ENCODE results near the gene RNASEL.
A peak's percentile ranks its signal among the peaks of the same experiment; 100 is the strongest.
"Not testable (repeated sequence)": the region's sequence is repeated elsewhere in the genome, so short reads cannot be mapped to it uniquely, and the experiment has no call there.

RNASEL gene, protein sequence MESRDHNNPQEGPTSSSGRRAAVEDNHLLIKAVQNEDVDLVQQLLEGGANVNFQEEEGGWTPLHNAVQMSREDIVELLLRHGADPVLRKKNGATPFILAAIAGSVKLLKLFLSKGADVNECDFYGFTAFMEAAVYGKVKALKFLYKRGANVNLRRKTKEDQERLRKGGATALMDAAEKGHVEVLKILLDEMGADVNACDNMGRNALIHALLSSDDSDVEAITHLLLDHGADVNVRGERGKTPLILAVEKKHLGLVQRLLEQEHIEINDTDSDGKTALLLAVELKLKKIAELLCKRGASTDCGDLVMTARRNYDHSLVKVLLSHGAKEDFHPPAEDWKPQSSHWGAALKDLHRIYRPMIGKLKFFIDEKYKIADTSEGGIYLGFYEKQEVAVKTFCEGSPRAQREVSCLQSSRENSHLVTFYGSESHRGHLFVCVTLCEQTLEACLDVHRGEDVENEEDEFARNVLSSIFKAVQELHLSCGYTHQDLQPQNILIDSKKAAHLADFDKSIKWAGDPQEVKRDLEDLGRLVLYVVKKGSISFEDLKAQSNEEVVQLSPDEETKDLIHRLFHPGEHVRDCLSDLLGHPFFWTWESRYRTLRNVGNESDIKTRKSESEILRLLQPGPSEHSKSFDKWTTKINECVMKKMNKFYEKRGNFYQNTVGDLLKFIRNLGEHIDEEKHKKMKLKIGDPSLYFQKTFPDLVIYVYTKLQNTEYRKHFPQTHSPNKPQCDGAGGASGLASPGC

DNA sequence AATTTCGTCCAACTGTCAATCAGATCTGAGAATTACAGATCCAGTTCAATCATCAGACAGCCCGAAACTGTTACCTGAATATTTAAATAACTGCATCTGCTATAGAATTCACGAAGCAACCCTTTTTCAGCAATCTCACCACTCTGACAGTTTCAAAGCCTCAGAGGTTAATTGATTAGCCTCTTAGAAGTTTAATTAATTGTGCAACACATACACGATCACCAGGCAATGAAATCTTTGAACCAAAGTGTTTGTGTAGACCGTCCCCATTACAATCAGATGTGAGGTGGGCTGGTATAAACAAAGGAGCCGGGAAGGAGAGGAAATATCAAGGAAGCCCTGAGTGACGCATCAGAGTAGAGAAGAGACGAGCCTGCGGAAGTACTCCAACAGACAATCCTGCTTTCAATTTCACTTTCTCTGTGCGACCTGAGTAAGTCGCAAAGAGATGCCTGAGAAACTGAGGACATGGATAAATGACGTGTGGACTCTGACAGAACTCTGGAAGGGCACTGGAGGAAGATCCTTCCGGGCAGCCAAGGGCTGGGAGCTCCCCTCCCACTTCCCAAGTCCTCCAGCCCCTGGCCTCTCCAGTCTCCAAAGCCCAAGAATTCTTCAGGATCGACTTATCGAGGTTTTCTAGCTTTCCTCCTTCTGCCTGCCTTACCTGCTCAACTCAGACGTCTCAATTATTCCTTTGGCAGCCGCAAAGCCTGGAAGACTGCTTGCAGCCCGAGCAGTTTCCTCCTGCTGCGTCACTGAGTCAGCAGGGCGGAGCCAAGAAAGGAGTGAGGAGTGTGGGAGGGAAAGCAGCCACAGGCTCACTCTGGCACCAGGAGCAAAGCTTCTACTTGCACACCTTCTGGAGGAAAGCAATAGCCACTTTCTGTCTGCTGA lies at the start of gene RNASEL:
Gene RNASEL (minus strand): TSS at position 757 of the 897 bp plus-strand sequence. CDS start 2,450 bp downstream, outside the sequence.
- peak; percentile 88 for DNase-seq (ENCODE audit: low spot score)

DNA sequence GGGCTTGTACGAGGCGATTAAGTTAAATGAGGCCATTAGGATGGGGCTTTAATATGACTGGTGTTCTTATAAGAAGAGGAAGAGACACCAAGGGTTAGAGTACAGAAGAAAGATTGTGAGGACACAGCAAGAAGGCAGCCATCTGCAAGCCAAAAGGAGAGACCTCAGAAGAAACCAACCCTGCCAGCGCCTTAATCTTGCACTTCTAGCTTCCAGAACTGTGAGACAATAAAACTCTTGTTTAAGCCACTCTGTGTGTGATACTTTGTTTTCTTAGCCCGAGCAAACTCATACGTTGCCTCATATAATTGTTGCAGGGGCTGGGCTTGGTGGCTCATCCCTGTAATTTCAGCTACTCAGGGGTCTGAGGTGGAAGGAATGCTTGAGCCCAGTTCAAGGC lies 48.7 kb upstream of the RNASEL start:
- DNase-seq (ENCODE audit: low spot score): no peak

DNA sequence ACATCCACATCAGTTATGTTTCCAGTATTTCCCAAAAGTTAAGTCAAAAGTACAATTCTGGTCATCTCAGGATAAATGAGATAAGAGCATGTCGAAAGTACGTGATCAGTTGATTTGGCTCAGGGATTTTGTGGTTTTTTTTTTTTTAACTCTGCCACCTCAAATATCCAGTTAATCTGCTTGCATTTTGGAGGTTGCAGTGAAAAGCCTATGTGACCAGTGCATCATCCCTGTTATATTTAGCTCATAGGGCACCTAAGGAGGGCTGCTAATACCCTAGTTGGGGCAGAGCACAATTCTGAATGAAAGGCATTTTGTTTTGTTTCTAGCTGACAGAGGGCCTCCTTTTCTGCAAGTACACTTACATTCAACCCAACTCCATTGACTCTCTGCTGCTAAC lies 46.8 kb upstream of the RNASEL start:
- DNase-seq (ENCODE audit: low spot score): no peak

DNA sequence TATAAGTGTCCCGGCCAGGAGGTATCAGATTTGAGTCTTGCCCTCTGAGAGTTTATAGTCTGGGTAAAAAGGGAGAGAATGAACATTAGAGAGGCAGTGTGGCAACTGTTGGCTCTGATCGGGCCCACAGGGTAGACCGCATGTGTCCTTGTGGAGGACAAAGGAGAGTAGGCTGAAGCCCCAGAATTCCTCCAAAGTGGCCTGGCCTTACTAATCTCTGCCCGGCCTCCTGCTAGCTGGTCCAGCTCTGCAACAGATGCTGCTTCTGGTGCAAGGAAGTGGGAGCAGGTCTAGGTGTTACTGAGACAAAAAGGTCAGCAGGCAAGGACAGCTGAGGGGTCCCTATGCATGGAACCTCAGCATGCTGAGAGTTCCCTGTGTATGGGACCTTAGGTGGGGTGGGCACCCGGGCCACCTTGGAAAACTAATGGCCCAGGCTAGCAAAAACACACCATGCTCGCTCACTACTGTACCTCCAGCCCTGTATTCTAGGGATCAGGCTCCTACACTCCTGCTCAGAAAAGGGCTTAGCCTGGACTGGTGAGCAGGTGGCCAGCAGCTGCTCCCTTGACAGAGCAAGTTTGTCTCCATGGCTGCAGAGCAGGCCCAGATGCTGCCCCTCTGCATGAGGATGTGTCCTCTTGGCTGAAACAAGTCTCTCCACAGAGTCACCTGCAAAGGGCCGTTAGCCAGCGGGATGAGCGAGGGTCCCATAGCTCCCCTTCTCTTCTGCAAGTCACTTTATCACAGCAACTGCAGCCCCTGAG lies 45.4 kb upstream of the RNASEL start:
- no peak for DNase-seq (ENCODE audit: low spot score)

DNA sequence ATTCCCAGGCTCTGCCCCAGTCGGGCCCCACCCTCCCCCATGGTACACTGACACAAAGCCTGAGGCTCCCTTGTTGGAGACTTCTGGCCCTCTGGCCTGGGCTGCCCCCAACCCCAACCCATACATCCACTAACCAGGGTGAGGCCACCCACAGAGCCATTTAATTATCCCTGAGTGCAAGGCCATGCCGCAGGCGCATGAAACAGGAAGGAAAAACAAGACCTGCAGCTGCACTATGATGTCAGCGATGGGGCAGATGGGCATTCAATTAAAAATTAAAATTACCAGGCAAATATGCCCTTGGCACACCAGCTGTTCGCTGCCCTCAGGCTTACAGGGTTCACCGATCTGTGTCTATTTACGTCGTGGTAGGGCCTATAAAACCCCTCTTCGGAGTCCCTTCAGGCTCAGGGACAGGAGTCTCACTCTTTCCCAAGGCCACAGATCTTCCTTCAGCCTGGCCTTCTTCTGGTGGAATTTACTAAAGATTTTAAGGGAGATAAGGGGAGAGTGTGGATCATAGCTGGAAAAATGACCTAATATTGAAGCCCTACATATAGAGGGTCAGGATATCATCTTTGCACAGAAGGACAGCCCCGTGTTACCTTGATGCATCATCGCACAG lies 44.7 kb upstream of the RNASEL start:
- no peak for DNase-seq (ENCODE audit: low spot score)

DNA sequence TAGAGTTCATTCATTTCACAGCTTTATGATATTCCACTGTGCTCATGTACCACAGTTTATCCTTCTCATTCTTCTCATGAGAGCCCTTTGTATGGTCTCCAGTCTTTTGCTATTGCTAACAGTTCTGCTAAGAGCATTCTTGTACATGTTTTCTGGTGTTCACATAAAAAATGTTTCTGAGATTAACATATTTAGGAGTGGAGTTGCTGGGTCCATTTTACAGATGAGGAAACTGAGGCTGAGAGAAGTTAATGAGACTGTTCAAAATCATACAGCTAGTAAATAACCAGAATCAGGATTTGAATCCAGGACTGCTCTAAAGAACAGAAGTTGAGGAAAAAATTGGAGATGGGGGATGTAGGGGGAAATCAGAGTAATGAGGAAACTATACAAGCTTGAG lies 44.0 kb upstream of the RNASEL start:
- DNase-seq (ENCODE audit: low spot score): no peak

DNA sequence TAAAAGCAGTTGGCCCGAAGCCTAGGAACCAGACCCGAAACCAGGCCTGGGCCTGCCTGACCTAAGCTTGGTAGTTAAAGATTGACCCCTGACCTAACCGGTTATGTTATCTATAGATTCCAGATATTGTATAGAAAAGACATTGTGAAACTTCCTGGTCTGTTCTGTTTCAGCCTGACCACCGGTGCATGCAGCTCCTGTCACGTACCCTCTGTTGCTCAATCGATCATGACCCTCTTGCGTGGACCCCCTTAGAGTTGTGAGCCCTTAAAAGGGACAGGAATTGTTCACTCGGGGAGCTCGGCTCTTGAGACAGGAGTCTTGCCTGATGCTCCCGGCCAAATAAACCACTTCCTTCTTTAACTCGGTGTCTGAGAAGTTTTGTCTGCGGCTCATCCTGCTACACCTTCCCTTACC lies 43.4 kb upstream of the RNASEL start:
- DNase-seq (ENCODE audit: low spot score): not testable (repeated sequence)

DNA sequence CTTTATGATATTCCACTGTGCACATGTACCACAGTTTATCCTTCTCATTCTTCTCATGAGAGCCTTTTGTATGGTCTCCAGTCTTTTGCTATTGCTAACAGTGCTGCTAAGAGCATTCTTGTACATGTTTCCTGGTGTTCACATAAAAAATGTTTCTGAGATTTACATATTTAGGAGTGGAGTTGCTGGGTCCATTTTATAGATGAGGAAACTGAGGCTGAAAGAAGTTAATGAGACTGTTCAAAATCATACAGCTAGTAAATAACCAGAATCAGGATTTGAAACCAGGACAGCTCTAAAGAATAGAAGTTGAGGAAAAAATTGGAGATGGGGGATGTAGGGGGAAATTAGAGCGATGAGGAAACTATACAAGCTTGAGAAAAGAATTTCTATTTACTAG lies 42.9 kb upstream of the RNASEL start:
- DNase-seq (ENCODE audit: low spot score): no peak

DNA sequence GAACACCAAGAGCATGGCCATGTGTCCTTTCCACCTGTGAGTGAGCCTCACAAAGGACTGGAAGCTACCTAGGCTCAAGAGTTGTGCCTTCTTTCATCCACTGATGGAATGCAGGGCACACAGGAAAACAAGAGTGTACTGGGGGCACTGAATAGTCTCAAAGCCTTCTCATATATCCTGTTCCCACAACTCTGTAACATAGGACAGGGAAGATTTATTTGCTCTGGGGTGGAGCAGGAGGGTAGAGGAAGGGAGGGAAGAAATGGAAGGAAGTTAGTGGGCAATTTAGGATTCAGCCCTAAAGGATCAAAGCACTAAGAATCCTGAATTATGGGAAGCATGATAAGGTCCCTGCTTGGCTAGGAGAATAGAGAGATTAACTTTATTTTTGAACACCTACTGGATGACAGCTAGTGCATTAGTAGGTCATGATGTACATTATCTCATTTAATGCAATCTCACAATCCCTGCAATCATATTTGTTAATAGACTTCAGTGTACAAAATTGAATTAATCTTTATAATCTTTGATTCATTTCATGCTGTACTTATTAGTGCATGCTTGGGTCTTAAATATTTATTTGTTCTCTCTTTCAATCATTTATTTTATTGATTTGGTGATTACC lies 42.1 kb upstream of the RNASEL start:
- DNase-seq (ENCODE audit: low spot score): no peak

DNA sequence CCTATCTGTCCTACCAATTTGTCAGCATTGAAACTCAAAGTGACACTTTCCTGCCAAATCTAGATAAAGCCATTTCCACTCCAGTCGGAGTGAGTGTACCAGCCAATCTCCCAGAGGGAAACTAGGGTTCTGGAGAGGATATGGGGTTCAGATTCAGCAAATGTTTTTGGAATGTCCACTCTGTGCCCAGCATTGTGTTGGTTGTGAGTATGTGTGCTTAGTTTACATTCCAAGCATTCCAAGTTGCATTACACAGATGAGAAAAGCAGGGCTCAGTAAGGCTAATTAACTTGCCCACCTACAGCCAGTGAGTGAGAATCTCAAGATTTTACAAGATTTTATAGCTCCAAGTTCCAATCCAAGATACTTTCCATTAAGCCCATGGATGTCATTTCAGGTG lies 41.5 kb upstream of the RNASEL start:
- no peak for DNase-seq (ENCODE audit: low spot score)

DNA sequence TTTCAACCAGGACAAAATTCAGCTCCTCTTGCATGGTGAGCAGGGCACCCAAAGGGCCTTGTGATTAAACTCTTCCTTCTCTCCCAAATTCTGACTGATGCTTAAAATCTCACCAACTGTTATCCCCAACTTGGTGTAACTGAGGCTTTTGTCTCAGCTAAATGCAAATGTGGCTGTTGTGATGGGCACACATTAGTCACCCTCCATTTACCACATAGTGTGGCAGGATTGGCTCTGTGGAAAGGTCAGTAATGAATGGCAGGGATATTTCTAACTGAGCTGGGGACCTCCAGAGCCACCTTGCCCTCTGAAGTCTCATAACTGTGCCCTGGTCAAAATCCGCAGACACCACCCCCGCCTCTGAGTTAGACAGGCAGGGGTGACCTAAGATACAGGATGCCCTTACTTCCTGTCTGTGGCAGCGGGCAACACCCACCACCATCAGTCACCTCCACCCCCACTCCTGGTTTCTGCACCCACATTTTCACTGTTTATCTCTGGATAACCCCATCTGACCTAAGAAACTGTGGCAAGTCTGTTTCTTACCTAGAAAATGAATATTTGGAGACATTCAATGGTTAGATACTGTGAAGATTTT lies 40.5 kb upstream of the RNASEL start:
- no peak for DNase-seq (ENCODE audit: low spot score)

DNA sequence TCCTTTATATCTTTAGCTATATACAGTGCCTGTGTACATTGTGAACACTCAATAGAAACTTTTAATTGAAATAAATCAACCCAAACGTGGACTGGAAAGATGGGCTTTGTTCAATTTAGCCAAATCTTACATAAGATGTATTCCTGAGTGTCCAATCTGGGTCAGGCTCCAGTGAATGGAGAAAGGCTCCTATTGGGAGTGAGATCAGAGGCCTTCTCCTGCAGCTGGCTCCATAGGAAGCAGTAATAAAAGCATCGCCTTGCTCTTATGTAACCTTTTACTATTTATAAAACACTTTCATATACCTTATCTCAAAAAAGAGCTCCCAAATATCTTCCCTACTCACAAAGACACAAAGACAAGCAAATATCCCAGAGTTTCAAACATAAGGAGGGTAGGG lies 40.0 kb upstream of the RNASEL start:
- no peak for DNase-seq (ENCODE audit: low spot score)

DNA sequence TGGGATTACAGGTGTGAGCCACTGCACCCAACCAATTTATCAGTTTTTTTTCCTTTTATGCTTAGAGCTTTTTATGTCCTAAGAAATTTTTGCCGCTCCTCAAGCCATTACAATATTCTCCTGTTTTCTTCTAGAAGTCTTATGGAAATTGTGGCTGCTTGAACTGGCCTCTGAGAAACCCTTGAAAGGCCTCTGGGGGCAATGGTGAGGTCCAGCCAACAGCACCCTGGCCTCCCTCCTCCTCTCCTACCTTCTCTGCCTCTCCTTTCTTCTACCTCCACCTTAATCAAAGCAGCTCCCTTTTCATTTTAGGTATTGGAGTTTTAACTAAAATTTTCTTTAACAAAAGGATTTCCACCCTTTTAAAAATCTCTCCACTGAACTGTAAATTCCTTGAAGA lies 39.6 kb upstream of the RNASEL start:
- no peak for DNase-seq (ENCODE audit: low spot score)

DNA sequence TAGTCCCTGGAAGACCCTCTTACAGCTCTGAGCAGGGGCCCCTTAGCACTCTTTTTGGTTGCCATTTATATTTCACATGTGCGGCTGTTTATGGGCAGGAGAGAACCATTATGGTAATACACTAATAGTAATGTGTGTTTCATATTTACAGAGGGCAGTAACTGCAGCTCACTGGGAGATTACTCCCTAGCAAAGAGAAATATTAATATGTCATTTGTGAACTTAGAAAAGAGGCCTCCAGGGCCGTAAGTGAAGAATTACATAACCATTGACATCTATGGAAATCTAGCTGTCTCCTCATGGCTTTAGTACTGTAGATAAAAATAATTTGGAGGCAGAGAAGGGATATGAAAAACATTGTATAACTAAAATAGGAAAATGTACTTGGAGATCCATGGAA lies 38.6 kb upstream of the RNASEL start:
- no peak for DNase-seq (ENCODE audit: low spot score)

DNA sequence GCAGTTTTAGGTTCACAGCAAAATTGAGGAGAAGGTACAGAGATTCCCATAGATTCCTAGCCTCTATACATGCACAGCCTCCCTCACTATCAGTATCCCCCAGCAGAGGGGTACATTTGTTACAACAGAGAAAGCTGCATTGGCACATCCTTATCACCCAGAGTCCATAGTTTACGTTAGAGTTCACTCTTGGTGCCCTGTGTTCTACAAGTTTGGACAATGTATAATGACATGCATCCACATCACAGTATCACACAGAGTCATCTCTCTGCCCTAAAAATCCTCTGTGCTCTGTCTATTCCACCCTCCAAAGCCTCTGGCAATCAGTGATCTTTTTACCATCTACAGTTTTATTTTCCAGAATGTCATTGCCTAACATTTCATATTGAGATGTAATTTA lies 37.5 kb upstream of the RNASEL start:
- no peak for DNase-seq (ENCODE audit: low spot score)

DNA sequence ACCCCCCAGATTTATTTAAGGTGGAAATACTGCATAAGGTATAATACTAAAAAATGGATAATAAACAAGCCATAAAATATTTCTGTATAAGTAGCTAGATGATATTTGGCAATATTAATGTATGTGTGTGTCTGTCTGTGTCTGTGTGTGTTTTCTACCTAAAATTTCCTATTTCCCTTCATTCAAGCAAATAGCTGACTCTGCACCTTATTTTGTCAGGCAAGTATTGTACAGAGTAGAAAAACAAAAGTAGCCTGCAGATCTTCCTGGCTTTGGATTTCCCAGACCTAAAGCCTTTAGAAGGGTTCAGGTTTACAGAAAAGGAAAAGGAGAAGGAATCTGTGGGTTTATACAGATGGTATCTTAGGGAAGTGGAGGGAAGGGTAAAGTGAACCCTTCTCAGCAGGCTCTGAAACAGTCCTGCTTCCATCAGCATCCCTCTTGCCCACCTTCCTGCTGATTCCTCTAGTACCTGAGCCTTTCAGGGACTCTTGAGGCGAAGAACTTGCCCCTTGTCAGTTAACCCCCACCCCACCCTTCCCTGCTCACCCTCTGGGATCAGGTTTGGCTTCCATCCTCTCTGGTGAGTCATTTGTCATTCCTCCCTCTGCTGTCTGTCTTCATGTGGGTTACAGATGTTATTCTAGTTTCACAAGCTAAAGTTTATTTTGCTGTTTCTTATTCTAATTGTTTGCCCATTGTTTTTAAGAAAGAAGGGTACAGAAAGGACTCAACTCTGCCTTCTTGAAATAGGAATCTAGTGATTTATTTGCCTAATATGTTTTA lies 36.9 kb upstream of the RNASEL start:
- no peak for DNase-seq (ENCODE audit: low spot score)

DNA sequence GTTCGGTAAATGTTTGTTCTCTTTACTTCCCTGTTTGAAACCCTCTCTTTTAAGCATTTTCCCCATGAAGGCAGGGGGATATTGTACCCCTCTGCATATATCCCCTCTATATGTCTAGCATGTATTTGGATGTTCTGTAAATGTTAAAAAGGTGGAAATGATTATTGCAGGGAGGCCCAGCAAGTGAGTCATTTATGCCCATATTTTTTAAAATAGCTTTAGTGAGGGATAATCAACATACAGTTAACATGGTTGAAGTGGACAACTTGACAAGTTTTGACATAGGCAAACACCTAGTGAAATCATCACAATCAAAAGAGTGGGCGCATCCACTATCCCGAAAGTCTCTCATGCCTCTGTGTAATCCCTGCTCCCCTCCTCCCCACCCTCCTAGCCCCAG lies 36.0 kb upstream of the RNASEL start:
- DNase-seq (ENCODE audit: low spot score): no peak

DNA sequence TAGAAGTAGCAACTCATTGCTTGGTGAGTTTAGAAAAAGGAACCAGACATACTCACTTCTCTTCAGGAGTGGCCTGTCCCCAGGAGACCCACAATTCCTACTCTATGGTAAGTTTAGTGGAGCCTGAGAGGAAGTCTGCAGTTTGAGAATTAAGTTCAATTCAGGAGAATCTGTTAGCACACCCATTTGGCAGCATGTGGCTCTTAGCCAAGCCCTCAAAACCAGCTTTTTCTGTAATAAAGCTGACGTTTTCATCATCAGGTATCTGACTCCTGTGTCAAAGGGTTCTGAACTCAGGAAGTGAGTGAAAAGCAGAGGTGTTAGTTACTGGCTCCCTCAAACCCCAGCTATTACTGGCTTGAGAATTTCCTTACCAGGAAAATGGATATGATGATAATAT lies 35.5 kb upstream of the RNASEL start:
- DNase-seq (ENCODE audit: low spot score): no peak

DNA sequence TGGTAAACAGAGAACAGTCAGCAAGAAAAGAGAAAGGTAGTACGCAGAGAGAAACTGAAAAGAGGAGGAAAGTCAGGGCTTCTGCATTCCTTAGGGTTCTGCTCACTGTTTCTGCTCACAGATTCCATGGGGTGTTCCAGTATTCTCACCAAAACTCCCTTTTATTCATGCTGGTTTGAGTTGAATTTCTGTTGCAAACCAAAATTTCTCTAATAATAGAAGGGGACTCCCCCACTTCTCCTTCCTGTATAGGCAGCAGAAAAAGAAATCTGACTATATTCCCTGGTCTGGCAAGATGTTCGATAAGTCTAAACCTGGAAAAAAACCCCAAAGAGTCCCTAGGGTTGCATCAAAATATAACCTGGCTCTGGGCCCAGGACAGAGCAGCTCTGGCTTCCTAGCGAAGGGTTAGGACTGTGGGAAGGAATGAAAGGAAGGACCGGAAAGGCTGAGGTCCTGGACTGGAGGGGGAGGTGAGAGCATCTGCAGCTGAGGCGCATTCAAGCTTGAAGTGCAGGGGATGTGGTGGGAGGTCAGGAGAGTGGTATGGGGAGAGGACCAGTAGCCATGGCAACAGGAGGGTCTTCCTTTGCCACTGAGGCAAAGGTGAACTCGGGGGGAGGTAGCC lies 34.0 kb upstream of the RNASEL start:
- DNase-seq (ENCODE audit: low spot score): no peak

All from RKO (cell line).